ENCODE results near the gene LSM4. TPM values are rescaled to one million over a fixed set of nuclear protein-coding genes. Genes with fewer than 3 reads are reported as not detected.

Gene LSM4
- polyA plus RNA-seq, 4 donors, result 58.7 to 105 (median 86.2) TPM

- DNase-seq (ENCODE audit: low read depth in 4 of 4, low spot score in 3 of 4), result no peak
These were observed 11.3 kb downstream of the LSM4 start for GRCh38 chr19:18311502-18312091.

GRCh38 chr19:18310966-18311365, 11.9 kb downstream of the LSM4 start:
- no peak for DNase-seq (ENCODE audit: low read depth in 4 of 4, low spot score in 3 of 4)

DNA sequence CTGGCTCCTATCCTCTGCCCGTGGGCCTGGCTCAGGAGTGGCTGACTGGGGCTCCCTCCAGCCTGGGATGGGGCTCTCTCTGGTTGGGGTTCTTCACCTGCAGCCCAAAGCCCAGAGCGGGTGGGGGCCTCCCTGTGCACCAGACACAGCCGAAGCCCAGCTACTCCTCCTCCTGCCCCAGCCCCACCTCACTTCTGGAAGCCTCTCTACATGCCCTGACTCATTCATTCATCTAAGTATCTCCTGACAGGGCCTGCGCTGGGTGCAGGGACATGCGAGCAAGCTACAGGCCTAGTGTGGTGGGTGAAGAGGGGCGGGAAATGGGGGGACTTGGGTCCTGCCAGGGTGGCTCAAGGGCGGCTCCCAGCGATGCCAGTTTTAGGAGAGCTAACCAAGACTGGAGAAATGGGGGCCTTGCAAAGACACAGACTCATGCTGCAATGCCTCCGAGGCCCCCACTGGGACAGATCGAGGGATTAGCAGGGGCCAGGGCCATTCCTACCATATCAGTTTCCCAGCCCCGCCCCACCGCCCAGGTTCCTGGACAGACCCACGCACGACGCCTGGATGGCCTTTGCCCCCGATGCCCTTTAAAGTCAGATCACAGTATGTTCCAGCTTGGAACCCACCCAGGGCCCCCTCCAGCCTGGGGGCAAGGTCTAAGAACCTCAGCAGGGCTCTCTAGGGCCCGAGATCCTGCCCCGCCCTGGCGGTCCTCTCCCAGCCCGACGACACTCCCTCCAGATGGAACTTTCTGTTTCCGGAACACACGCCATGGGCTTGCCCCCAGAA, 12.6 kb downstream of the LSM4 start:
- no peak for DNase-seq (ENCODE audit: low read depth in 4 of 4, low spot score in 3 of 4)

GRCh38 chr19:18309525-18310064, 13.3 kb downstream of the LSM4 start:
- no peak for DNase-seq (ENCODE audit: low read depth in 4 of 4, low spot score in 3 of 4)

DNA sequence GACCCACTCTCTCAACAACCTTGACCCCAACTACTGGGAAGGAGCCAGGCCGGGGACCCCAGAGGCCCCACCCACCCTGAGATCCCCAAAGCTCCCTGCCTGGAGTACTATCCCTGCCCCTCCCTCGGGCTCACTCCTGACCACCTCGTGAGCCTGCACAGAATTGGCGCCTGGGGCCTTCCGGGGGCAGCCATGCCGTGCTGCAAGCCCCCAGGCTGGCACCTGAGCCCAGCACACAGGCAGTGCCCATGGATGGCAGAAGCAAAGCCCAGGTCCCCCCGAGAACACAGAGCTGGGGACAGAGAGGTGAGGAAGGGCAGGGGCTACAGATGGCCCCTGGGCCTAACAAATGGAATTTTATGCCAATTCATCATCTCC, 13.9 kb downstream of the LSM4 start:
- no peak for DNase-seq (ENCODE audit: low read depth in 4 of 4, low spot score in 3 of 4)

DNA sequence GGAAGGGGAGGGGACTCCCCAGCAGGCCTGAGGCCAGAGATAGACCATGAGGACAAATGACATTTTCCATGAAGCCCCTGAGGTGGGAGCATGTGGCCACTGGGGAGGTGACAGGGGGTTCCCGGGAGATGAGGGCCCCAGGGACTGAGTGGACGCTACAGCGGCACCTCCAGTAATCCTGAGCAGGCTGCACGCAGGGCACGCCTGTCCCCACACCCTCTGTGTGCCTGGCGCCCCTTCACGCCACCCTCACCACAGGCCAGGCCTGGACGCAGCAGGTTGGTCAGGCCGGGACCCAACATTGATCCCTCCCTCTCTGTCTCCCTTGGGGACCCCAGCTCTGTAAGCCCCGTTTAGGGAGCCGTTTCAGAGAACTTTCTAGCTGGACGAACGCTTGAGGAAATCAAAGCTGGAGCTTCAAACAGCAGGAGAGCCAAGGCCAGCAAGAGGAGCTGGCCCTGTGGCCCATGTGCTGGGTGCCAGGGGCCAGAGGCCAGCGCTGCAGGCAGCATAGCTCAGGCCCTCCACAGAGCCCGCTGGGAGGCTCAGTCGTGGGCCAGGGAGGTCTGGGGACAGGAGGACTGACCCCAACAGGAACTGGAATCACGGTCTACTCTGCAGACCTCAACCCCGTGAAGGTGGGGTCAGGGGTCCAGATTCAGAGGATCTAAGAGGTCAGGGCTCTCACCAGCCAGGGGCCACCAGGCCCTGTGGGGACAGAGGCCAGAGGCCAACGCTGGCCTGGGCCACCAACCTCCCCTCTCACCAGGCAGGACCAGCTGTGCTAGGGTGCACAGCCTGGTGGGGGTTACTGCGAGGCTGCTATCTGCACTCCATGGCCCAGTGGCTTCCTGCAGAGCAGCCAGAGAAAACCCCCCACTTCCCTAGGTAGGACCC, 14.6 kb downstream of the LSM4 start:
- DNase-seq (ENCODE audit: low read depth in 4 of 4, low spot score in 3 of 4), result no peak

GRCh38 chr19:18307271-18307681, 15.6 kb downstream of the LSM4 start:
- DNase-seq (ENCODE audit: low read depth in 4 of 4, low spot score in 3 of 4), result no peak

DNA sequence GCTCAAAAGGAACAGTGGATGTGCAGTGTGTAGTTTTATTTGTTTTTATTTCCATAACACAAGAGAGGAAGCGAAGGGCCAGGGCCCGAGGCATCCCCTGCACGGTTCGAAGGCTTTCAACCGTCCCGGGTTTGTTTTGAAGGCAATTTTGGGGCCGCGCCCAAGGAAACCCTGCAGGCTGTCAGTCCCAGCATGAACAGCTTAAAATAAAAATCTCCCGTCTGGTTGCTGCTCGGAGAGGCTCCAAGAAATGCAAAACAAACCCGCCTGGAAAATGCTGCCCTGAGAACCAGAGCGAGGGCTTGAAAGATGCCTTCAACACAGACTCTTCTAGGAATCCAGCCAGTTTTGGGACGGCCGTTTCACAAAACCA, 16.0 kb downstream of the LSM4 start:
- no peak for DNase-seq (ENCODE audit: low read depth in 4 of 4, low spot score in 3 of 4)

- DNase-seq (ENCODE audit: low read depth in 4 of 4, low spot score in 3 of 4), result no peak
These were observed 16.5 kb downstream of the LSM4 start for GRCh38 chr19:18306209-18306887.

DNA sequence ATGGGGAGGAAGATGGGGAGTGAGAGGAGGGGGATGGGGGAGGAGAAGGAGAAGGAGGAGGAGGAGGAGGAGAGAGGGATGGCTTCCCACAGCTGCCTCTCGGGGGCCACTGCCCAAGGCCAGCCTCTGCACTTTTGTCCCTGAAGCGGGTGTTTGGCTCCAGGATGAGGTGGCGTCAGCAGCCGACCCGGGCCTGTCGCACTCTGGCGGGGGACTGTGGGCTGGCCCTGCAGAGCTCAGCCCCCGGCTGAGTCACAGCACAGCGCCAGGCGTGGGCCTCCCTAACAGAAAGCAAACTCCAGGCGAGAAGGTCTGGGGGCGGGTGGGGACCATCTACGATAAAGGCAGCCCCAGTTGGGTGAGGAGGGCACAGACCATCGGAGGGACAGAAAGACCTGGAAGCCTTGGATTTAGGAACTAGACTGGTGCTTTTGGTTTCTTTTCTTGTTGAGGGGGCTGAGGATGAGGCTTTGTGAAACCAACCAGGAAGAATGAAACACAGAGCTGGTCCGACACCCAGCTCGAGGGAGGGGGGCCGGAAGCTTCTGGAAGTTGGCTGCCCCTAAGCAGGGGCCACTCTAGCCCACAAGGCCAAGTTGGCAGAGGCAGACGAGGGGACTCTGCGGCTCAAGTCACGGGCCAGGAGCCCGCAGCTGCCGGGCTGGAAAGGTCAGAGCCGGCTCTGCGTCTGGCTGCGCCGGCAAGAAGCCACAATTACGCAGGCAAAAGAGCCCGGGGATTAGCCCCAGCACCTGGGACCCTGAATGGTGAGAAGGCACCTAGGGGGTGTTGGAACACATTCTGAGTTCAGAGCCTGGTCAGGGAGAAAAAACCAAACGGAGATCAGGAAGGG, 18.2 kb downstream of the LSM4 start:
- no peak for DNase-seq (ENCODE audit: low read depth in 4 of 4, low spot score in 3 of 4)

GRCh38 chr19:18304208-18304457, 18.7 kb downstream of the LSM4 start:
- DNase-seq (ENCODE audit: low read depth in 4 of 4, low spot score in 3 of 4), result no peak

DNA sequence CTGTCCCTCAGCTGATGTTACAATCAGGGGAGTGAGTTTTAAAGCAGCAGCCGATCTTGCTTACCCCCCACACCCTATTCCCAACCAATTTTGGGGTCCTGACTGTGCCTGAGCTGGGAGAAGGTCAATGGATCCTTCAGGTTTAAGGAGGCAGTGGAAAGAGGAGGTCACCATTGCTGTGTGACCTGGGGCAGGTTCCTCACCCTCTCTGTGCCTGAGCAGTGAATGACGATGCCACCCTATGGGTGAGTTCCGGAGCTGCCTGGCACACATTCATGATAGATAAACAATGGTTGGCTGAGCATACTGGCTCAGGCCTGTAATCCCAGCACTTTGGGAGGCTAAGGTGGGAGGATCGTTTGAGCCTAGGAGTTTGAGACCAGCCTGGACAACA, 21.2 kb downstream of the LSM4 start:
- no peak for DNase-seq (ENCODE audit: low read depth in 4 of 4, low spot score in 3 of 4)

- no peak for DNase-seq (ENCODE audit: low read depth in 4 of 4, low spot score in 3 of 4)
These were observed 21.8 kb downstream of the LSM4 start for GRCh38 chr19:18300930-18301717.

DNA sequence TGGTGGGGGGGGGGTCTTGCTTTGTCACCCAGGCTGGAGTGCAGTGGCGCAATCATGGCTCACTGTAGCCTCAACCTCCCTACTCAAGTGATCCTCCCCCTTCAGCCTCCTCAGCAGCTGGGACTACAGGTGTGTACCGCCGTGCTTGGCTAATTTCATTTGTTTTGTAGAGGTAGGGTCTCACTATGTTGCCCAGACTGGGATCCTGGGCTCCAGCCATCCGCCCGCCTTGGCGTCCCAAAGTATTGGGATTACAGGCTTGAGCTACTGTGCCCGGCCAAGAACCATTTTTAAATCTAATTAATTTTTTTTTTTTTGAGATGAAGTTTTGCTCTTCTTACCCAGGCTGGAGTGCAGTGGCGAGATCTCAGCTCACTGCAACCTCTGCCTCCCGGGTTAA, 23.2 kb downstream of the LSM4 start:
- no peak for DNase-seq (ENCODE audit: low read depth in 4 of 4, low spot score in 3 of 4)

DNA sequence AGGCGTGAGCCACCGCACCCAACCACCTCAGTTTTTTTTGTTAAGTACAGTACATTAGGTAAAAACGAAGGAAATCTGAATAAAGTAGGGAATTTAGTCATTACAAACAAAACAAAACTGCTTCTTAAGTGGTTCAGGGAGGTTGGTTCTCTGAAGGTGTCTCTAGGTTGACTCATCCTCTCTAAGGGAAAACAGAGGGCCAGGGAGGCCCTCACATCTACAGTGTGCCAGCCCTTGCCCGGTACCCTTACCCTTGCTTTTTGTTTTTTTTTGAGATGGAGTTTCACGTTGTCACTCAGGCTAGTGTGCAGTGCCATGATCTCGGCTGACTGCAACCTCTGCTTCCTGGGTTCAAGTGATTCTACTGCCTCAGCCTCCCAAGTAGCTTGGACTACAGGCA, 24.3 kb downstream of the LSM4 start:
- DNase-seq (ENCODE audit: low read depth in 4 of 4, low spot score in 3 of 4), result no peak

GRCh38 chr19:18297308-18297707, 25.6 kb downstream of the LSM4 start:
- DNase-seq (ENCODE audit: low read depth in 4 of 4, low spot score in 3 of 4), result no peak

- DNase-seq (ENCODE audit: low read depth in 4 of 4, low spot score in 3 of 4), result no peak
These were observed 27.8 kb downstream of the LSM4 start for GRCh38 chr19:18295034-18295451.

DNA sequence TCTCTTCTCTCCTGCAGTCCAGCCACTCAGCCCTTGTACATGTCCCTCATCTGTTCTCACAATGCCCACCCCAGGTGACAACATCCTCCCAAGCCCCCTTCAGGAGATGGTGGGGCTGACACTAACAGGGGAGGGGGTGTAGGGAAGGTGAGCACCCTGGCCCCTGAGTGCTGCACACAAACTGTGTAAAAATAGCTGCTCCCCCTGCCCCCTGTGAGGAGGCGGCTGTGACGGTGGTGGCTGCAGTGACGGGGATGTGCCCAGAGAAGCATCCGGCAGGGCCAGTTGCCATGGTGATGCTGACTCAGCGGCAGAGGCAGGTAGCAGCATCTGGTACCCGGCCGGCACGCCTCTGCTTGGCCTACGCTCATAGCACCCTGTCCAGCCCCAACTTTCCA, 28.4 kb downstream of the LSM4 start:
- no peak for DNase-seq (ENCODE audit: low read depth in 4 of 4, low spot score in 3 of 4)

Data from left renal pelvis (tissue), 4 donors.